GM23338 (cell line): ENCODE results near the gene TLE3. TPM values are rescaled to one million over a fixed set of nuclear protein-coding genes. Genes with fewer than 3 reads are reported as not detected.

ENCODE experiments used
- ATAC-seq: fragments of 200-7000 bp; cut with Tn5 transposase; 3 replicates; pipeline ENCODE4 v1.9.1; 2020
- DNase-seq: peaks from one replicate; pipeline ENCODE4 v3.0.0-alpha.2; 2015; ENCODE audit warnings: low spot score
- H2AFZ ChIP-seq: fragments of 200-600 bp; sonication (generic); 2 replicates; pipeline ENCODE4 v1.8.0; 2016; ENCODE audit warnings: antibody characterized with exemption, mild to moderate bottlenecking, moderate library complexity
- H3F3A ChIP-seq: fragments of 200-600 bp; sonication (generic); replicated peaks from 2 replicates; pipeline ENCODE4 v1.8.0; 2017; ENCODE audit warnings: antibody characterized with exemption, mixed run types, low read depth
- H3K27ac ChIP-seq: fragments of 200-600 bp; sonication (generic); 2 replicates; pipeline ENCODE4 v1.6.1; 2016; ENCODE audit warnings: low read depth
- H3K27me3 ChIP-seq: fragments of 200-600 bp; sonication (generic); 2 replicates; pipeline ENCODE4 v1.8.0; 2016; ENCODE audit warnings: mild to moderate bottlenecking, mixed run types, moderate library complexity; ENCODE audit not compliant: insufficient read depth
- H3K36me3 ChIP-seq: fragments of 200-600 bp; sonication (generic); 2 replicates; pipeline ENCODE4 v1.8.0; 2016; ENCODE audit warnings: mild to moderate bottlenecking; ENCODE audit not compliant: insufficient read depth
- H3K4me1 ChIP-seq: fragments of 200-600 bp; sonication (generic); 2 replicates; pipeline ENCODE4 v1.8.0; 2016; ENCODE audit warnings: mild to moderate bottlenecking, moderate library complexity; ENCODE audit not compliant: insufficient read depth
- H3K4me2 ChIP-seq: fragments of 200-600 bp; sonication (generic); 2 replicates; pipeline ENCODE4 v1.7.1; 2017; ENCODE audit warnings: mixed run types
- H3K4me3 ChIP-seq: fragments of 200-600 bp; sonication (generic); 2 replicates; pipeline ENCODE4 v1.6.1; 2016; ENCODE audit warnings: mixed run types
- H3K79me2 ChIP-seq: fragments of 200-600 bp; sonication (generic); replicated peaks from 2 replicates; pipeline ENCODE4 v1.8.0; 2017; ENCODE audit warnings: mild to moderate bottlenecking; ENCODE audit not compliant: insufficient read depth
- H3K9me2 ChIP-seq: fragments of 200-600 bp; sonication (generic); 2 replicates; pipeline ENCODE4 v1.8.0; 2017; ENCODE audit not compliant: insufficient read depth
- H4K20me1 ChIP-seq: fragments of 200-600 bp; sonication (generic); replicated peaks from 2 replicates; pipeline ENCODE4 v1.8.0; 2017; ENCODE audit warnings: mild to moderate bottlenecking; ENCODE audit not compliant: insufficient read depth
- H3K27ac Mint-ChIP-seq: 2 replicates; pipeline ENCODE4 v1.8.0; 2020; ENCODE audit warnings: inconsistent platforms, mild to moderate bottlenecking, moderate library complexity, mixed read lengths
- H3K27me3 Mint-ChIP-seq: 3 replicates; pipeline ENCODE4 v1.8.0; 2022; ENCODE audit warnings: low read depth, mild to moderate bottlenecking, moderate library complexity, mixed read lengths, inconsistent platforms; ENCODE audit not compliant: insufficient read depth, poor library complexity
- H3K36me3 Mint-ChIP-seq: 3 replicates; pipeline ENCODE4 v1.8.0; 2021; ENCODE audit warnings: low read depth, mild to moderate bottlenecking, inconsistent platforms, moderate library complexity, mixed read lengths
- H3K4me1 Mint-ChIP-seq: 3 replicates; pipeline ENCODE4 v1.8.0; 2020; ENCODE audit warnings: mild to moderate bottlenecking, inconsistent platforms, mixed read lengths
- H3K4me3 Mint-ChIP-seq: 3 replicates; pipeline ENCODE4 v1.8.0; 2021; ENCODE audit warnings: moderate library complexity, mild to moderate bottlenecking, inconsistent platforms, mixed read lengths
- H3K9me3 Mint-ChIP-seq: 3 replicates; pipeline ENCODE4 v1.8.0; 2020; ENCODE audit warnings: moderate library complexity, mild to moderate bottlenecking, inconsistent platforms, mixed read lengths
- EZH2 ChIP-seq: fragments of 200-600 bp; sonication (generic); IDR thresholded peaks from one replicate; pipeline ENCODE4 v1.8.0; 2017; ENCODE audit warnings: antibody characterized with exemption, mild to moderate bottlenecking, low read depth; ENCODE audit not compliant: unreplicated experiment
- EZH2phosphoT487 ChIP-seq: fragments of 200-600 bp; sonication (generic); IDR thresholded peaks from one replicate; pipeline ENCODE4 v1.8.1; 2018; ENCODE audit warnings: antibody characterized with exemption; ENCODE audit not compliant: unreplicated experiment
- NANOG ChIP-seq: IDR thresholded peaks from 2 replicates; pipeline ENCODE4 v1.6.1; 2016; ENCODE audit warnings: antibody characterized with exemption, borderline replicate concordance
- POLR2AphosphoS5 ChIP-seq: IDR thresholded peaks from 2 replicates; pipeline ENCODE4 v1.6.1; 2016; ENCODE audit warnings: antibody characterized with exemption, low read depth
- REST ChIP-seq: IDR thresholded peaks from one replicate; pipeline ENCODE4 v1.6.1; 2018; ENCODE audit warnings: antibody characterized with exemption; ENCODE audit not compliant: unreplicated experiment
- STAT1 ChIP-seq: IDR thresholded peaks from one replicate; pipeline ENCODE4 v1.6.1; 2016; ENCODE audit warnings: antibody characterized with exemption; ENCODE audit not compliant: unreplicated experiment
- ZNF331 ChIP-seq: fragments of 250-450 bp; sonication (Bioruptor Pico); IDR thresholded peaks from 2 replicates; pipeline ENCODE4 v1.5.0; 2020; ENCODE audit warnings: low read depth, mild to moderate bottlenecking, moderate library complexity
- ZNF462 ChIP-seq: fragments of 250-450 bp; sonication (Bioruptor Pico); IDR thresholded peaks from 2 replicates; pipeline ENCODE4 v1.5.0; 2020; ENCODE audit warnings: mild to moderate bottlenecking, moderate library complexity
- polyA plus RNA-seq: library from polyadenylated mRNA; unstranded; fragments of >200 nt; fragmentation: Nextera tagmentation; extraction: Ambion mirVana; gene quantifications from 2 replicates; pipeline ENCODE4 v1.2.1, GENCODE V29; 2016
- total RNA-seq: library from RNA; depleted of rRNA; stranded (reverse); fragments of >200 nt; shearing (Covaris generic); gene quantifications from 2 replicates; pipeline ENCODE4 v1.2.3, GENCODE V29; 2014

The TLE3 gene
- total and polyA plus RNA-seq, 2 experiments from 2014 or later = 10.4 to 79.5 TPM

- Histone ChIP-seq H3F3A (no peaks in the 10 kb centered on the region), H2AFZ (no peak overlapping the region), H4K20me1 (no peaks in the 10 kb centered on the region), H3K36me3 (no peaks in the 10 kb centered on the region), H3K4me1 (peaks cover 2% of the 10 kb centered on the region), H3K4me3 (no peak overlapping the region), H3K27ac (no peak overlapping the region), H3K4me2 (no peak overlapping the region), H3K27me3 (no peaks in the 10 kb centered on the region), H3K79me2 (no peaks in the 10 kb centered on the region), H3K9me2 (0 out of 2 replicates have a peak, but pooled peaks cover 8% of the 10 kb centered on the region)
- Mint-ChIP-seq H3K4me3 (no peak overlapping the region), H3K4me1 (peaks cover 9% of the 10 kb centered on the region), H3K36me3 (no peaks in the 10 kb centered on the region), H3K27ac (no peak overlapping the region), H3K9me3 (no peaks in the 10 kb centered on the region), H3K27me3 (peaks cover 5% of the 10 kb centered on the region)
- DNase-seq = no peak
- no peak for ATAC-seq
- TF ChIP-seq ZNF331 (CRISPR knock-in tag) = no peak
- TF ChIP-seq REST = no peak
- no peak for TF ChIP-seq STAT1
- no peak for TF ChIP-seq POLR2AphosphoS5
Observed at GRCh38 chr15:70042553-70043214, 55.0 kb downstream of the TLE3 start.

- DNase-seq (no peak), ATAC-seq (no peak)
- no peaks in the 10 kb centered on the region for H3K9me3 Mint-ChIP-seq
- Histone ChIP-seq H3K79me2 (no peaks in the 10 kb centered on the region), H3K4me3 (no peak overlapping the region), H3K27ac (no peak overlapping the region), H3F3A (no peaks in the 10 kb centered on the region), H2AFZ (no peak overlapping the region), H3K4me2 (no peak overlapping the region), H3K4me1 (no peaks in the 10 kb centered on the region), H3K9me2 (0 out of 2 replicates have a peak, but pooled peaks cover 8% of the 10 kb centered on the region), H3K27me3 (no peaks in the 10 kb centered on the region), H3K36me3 (no peaks in the 10 kb centered on the region), H4K20me1 (no peaks in the 10 kb centered on the region)
- H3K27me3 Mint-ChIP-seq = peaks cover 5% of the 10 kb centered on the region
- H3K4me3 Mint-ChIP-seq = no peak overlapping the region
- H3K4me1 Mint-ChIP-seq = no peaks in the 10 kb centered on the region; the same call in 2 of the 3 replicates
- H3K27ac Mint-ChIP-seq = no peak overlapping the region
- no peaks in the 10 kb centered on the region for H3K36me3 Mint-ChIP-seq
- no peak for TF ChIP-seq ZNF462 (CRISPR knock-in tag)
- no peak for TF ChIP-seq EZH2
- TF ChIP-seq EZH2phosphoT487 = no peak
- TF ChIP-seq POLR2AphosphoS5 = no peak
- TF ChIP-seq NANOG = no peak
- no peak for TF ChIP-seq REST
Observed at GRCh38 chr15:70039917-70040316, 57.8 kb downstream of the TLE3 start.
